ENCODE measurements around the gene G6PC2. TPM values are rescaled to one million over a fixed set of nuclear protein-coding genes. Genes with fewer than 3 reads are reported as not detected.
A peak's percentile ranks its signal among the peaks of the same experiment; 100 is the strongest.

Gene G6PC2
- total RNA-seq, 1 donor from 2014 or later = not detected

GRCh38 chr2:168895771-168896170 is 5.3 kb upstream of the G6PC2 start:
- ATAC-seq = no peak
- Histone ChIP-seq H3K27me3 (no peaks in the 10 kb centered on the region), H3K36me3 (no peaks in the 10 kb centered on the region), H3K9me3 (no peaks in the 10 kb centered on the region), H3K4me1 (no peaks in the 10 kb centered on the region), H3K27ac (no peak overlapping the region), H3K4me3 (no peak overlapping the region)
- TF ChIP-seq CTCF (IDR thresholded peaks at IDR 0.05) = no peak
- intact Hi-C loops (cut with DNase I) = no loop called here
- DNase-seq = no peak

DNA sequence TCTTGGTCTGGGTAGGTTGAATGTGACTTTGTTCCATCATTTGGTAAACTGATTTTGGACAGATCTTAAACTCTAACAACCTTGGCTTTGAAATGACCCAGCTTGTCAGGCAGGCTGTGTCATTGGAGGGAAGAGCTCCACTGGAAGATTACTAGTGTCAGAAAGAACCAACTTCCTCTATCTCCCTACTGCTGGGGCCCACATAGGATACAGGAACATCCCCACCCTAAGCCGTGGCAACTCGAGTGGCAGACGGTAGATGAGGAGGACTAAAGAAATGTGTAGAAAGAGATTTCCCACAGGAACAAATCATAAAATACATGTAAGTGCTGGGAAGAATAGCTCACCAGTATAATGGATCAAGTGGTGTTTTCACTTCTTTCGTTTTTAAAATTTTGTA is 4.3 kb upstream of the G6PC2 start:
- H3K27me3 ChIP-seq = no peaks in the 10 kb centered on the region
- DNase-seq = no peak
- no peak overlapping the region for H3K4me3 ChIP-seq
- ATAC-seq = peak; percentile 26
- intact Hi-C loops (cut with DNase I) = no loop called here
- no peaks in the 10 kb centered on the region for H3K4me1 ChIP-seq
- H3K9me3 ChIP-seq = no peaks in the 10 kb centered on the region
- H3K27ac ChIP-seq = no peak overlapping the region
- no peak for TF ChIP-seq CTCF (IDR thresholded peaks at IDR 0.05)
- no peaks in the 10 kb centered on the region for H3K36me3 ChIP-seq

- Histone ChIP-seq H3K9me3 (no peaks in the 10 kb centered on the region), H3K4me3 (no peak overlapping the region), H3K36me3 (no peaks in the 10 kb centered on the region), H3K27ac (no peak overlapping the region), H3K27me3 (no peaks in the 10 kb centered on the region), H3K4me1 (no peaks in the 10 kb centered on the region)
- TF ChIP-seq CTCF (IDR thresholded peaks at IDR 0.05) = no peak
- no peak for DNase-seq
- intact Hi-C loops (cut with DNase I) = no loop called here
- ATAC-seq = no peak
Observed at GRCh38 chr2:168897449-168897848, 3.6 kb upstream of the G6PC2 start.

- ATAC-seq (no peak), DNase-seq (no peak)
- Histone ChIP-seq H3K4me3 (no peak overlapping the region), H3K9me3 (no peaks in the 10 kb centered on the region), H3K27ac (no peak overlapping the region), H3K27me3 (no peaks in the 10 kb centered on the region), H3K36me3 (no peaks in the 10 kb centered on the region), H3K4me1 (no peaks in the 10 kb centered on the region)
- TF ChIP-seq CTCF (IDR thresholded peaks at IDR 0.05) = no peak
- intact Hi-C loops (cut with DNase I) = no loop called here
Observed at GRCh38 chr2:168903888-168904287, 2.8 kb downstream of the G6PC2 start.

DNA sequence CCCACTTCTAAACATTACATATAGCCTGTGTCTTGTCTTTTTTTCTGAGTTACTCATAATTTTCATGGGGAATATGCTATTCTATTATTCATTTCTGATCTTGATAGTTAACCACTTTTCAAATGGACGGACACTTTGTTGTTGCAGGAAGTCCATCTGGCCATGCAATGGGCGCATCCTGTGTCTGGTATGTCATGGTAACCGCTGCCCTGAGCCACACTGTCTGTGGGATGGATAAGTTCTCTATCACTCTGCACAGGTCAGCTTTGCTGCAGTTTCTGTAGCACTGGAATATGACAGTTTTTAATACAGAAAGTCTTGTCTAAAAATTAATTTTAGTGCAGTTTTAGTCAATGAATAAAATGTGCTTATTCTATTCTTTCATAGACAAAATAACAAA is 3.3 kb downstream of the G6PC2 start:
- no peak for ATAC-seq
- H3K4me3 ChIP-seq = no peak overlapping the region
- TF ChIP-seq CTCF (IDR thresholded peaks at IDR 0.05) = no peak

DNA sequence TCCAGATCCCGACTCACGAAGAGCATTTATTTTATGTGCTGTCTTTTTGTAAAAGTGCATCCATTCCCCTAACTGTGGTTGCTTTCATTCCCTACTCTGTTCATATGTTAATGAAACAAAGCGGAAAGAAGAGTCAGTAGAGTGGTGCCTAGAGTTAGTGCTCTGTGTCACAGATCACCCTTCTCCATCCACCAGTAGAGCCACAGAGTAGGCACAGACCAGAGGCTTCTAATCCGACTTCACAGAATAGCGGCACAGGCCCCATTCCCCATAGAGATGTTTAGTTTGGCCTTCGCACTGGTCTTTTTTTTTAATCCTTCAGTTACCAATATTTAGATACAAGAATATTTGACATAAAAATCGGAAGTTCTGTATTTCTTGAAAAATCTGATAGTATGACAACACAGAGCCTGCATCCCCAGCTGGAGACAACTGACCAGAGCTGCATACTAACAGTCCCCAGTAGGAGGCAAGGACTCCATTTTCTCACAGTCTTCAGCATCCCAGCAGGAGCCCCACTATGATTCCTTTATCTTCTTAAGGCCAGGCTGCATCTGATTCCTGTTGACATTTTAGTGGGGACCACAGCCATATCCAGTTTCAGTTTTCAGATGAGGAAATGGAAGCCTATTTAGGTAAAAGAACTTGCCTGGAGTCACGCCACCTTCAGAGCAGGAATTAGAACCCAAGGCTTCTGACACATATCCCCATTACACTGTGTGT is 7.0 kb downstream of the G6PC2 start:
- peaks cover 4% of the 10 kb centered on the region for H3K27me3 ChIP-seq
- intact Hi-C loops (cut with DNase I) = no loop called here
- peaks cover 3% of the 10 kb centered on the region for H3K4me1 ChIP-seq
- ATAC-seq (no peak), DNase-seq (no peak)
- no peak overlapping the region for H3K4me3 ChIP-seq
- H3K9me3 ChIP-seq = no peaks in the 10 kb centered on the region
- TF ChIP-seq CTCF (IDR thresholded peaks at IDR 0.05) = no peak
- H3K36me3 ChIP-seq = no peaks in the 10 kb centered on the region
- H3K27ac ChIP-seq = no peak overlapping the region

More for the DNA sequence above, 3.3 kb downstream of the G6PC2 start:
- no peak for DNase-seq
- Histone ChIP-seq H3K4me1 (no peaks in the 10 kb centered on the region), H3K27ac (no peak overlapping the region), H3K27me3 (no peaks in the 10 kb centered on the region), H3K9me3 (no peaks in the 10 kb centered on the region), H3K36me3 (no peaks in the 10 kb centered on the region)
- intact Hi-C loops (cut with DNase I) = no loop called here
